AG04449 (cell line): ENCODE data around the gene CLPX.

Source experiments
- CTCF ChIA-PET: fragments of 350-600 bp; formaldehyde crosslinking; extraction: SDS; loops from one replicate; lab custom pipeline; 2021; ENCODE audit warnings: antibody characterized with exemption; lab: Yijun Ruan, JAX
- POLR2A ChIA-PET: fragments of 400-600, 350-600 bp; formaldehyde crosslinking; extraction: SDS; loops from one replicate; lab custom pipeline; 2020; ENCODE audit warnings: antibody characterized with exemption, inconsistent platforms; lab: Yijun Ruan, JAX
- DNase-seq: peaks from one replicate; pipeline ENCODE4 v3.0.0-alpha.2; 2010; ENCODE audit warnings: low read depth, low spot score
- H3K4me3 ChIP-seq: 2 replicates; pipeline ENCODE4 v1.5.1; 2011; ENCODE audit warnings: low read depth, mild to moderate bottlenecking, control low read depth, low read length
- CTCF ChIP-seq: IDR thresholded peaks from one replicate; pipeline ENCODE4 v1.5.1; 2011; ENCODE audit warnings: mild to moderate bottlenecking, moderate library complexity, low read length, control low read depth, inconsistent platforms; ENCODE audit not compliant: insufficient read depth; ENCODE audit errors: missing control alignments

Gene CLPX

GRCh38 chr15:65180167-65180566, 5.0 kb downstream of the CLPX start:
- ChIA-PET CTCF (interaction anchor here (1.3 to 2.0 kb wide), 2 partner anchors 14 to 146 kb away, joined by 3 to 5 read pairs; no protein-coding TSS in a partner anchor), POLR2A (no interaction called here)

DNA sequence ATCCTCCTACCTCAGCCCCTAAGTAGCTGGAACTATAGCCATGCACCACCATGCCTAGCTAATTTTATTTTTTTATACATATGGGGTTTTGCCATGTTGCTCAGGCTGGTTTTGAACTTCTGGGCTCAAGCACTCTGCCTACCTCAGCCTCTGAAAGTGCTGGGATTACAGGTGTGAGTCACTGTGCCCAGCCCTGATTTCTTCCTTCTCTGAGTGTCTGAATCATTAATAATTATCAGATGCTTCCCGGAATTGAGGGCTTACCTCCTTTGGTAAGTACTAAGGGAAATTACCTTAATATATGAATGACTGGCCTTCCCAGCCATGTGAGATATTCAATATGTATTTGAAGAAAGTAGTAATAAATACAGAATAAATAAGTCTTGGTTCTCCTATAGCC, 7.2 kb downstream of the CLPX start:
- no peak for TF ChIP-seq CTCF
- POLR2A ChIA-PET, result no interaction called here
- CTCF ChIA-PET, result interaction anchor here (1.2 to 1.7 kb wide), 3 partner anchors 29 to 120 kb away, joined by 3 to 4 read pairs (median 4); partner anchors contain the start of gene PARP16
- no peak for DNase-seq
- H3K4me3 ChIP-seq, result no peak overlapping the region

More at GRCh38 chr15:65180167-65180566, 5.0 kb downstream of the CLPX start:
- DNase-seq, result no peak
- TF ChIP-seq CTCF, result no peak
- H3K4me3 ChIP-seq, result no peak overlapping the region

DNA sequence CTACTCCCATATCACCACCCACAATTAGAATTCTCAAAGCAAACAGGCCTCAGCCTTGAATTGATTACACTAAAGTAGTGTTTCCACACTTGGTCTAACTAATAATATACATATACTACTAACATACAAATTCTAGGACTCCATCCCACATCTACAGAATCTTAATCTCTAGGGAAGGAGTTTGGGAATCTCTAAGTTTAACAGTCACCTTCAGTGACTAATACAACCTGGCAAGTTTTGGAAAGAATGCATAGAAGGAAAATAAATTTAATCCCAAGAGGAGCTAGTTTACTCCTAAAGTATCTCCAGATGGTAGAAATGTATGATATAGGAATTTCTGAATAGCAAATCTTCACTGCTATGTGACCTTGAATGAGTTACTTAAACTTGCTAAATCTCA, 9.1 kb downstream of the CLPX start:
- no peak for DNase-seq
- POLR2A ChIA-PET, result no interaction called here
- no peak overlapping the region for H3K4me3 ChIP-seq
- CTCF ChIA-PET, result interaction anchor here (1.2 kb wide), 1 partner anchor 142 kb away, joined by 3 read pairs; no protein-coding TSS in a partner anchor
- no peak for TF ChIP-seq CTCF

DNA sequence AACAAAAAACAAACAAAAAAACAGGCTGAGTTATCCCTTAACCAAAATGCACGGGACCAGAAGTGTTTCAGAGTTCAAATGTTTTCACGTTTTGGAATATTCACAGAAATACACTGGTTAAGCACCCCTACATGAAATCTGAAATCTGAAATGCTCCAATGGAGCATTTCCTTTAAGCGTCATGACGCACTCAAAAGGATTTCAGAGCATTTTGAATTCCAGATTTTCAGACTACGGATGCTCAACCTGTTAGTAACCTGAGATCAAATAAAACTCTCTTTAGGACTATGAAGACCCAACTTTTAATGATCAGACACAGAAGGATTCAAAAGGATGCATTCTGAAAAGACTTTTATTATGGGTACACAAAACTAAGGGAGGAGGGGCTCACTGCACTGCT, 9.6 kb downstream of the CLPX start:
- no peak overlapping the region for H3K4me3 ChIP-seq
- no peak for TF ChIP-seq CTCF
- no peak for DNase-seq
- POLR2A ChIA-PET, result no interaction called here
- CTCF ChIA-PET, result interaction anchor here (1.3 kb wide), 1 partner anchor 121 kb away, joined by 3 read pairs; no protein-coding TSS in a partner anchor

GRCh38 chr15:65174509-65174908, 10.6 kb downstream of the CLPX start:
- ChIA-PET CTCF (interaction anchor here (1.0 to 1.3 kb wide), 2 partner anchors 73 to 120 kb away, joined by 3 to 4 read pairs; no protein-coding TSS in a partner anchor), POLR2A (no interaction called here)
- H3K4me3 ChIP-seq, result no peak overlapping the region
- TF ChIP-seq CTCF, result no peak
- DNase-seq, result no peak

- no peak for DNase-seq
- ChIA-PET CTCF (no interaction called here), POLR2A (no interaction called here)
- no peak for TF ChIP-seq CTCF
- no peak overlapping the region for H3K4me3 ChIP-seq
Observed at GRCh38 chr15:65172531-65172930, 12.6 kb downstream of the CLPX start.
